ENCODE results near the gene TMIGD2.

Gene TMIGD2

GRCh38 chr19:4326215-4326836, 24.1 kb upstream of the TMIGD2 start:
- no peak for DNase-seq

GRCh38 chr19:4324228-4324627, 22.0 kb upstream of the TMIGD2 start:
- DNase-seq: no peak

- no peak for DNase-seq
Measured at GRCh38 chr19:4323692-4324091, 21.5 kb upstream of the TMIGD2 start.

GRCh38 chr19:4322942-4323665, 20.9 kb upstream of the TMIGD2 start:
- DNase-seq: no peak

- no peak for DNase-seq
Measured at GRCh38 chr19:4320419-4320818, 18.2 kb upstream of the TMIGD2 start.

- no peak for DNase-seq
Measured at GRCh38 chr19:4319067-4319718, 17.0 kb upstream of the TMIGD2 start.

- DNase-seq: no peak
Measured at GRCh38 chr19:4318460-4318859, 16.3 kb upstream of the TMIGD2 start.

GRCh38 chr19:4316956-4317355, 14.8 kb upstream of the TMIGD2 start:
- no peak for DNase-seq

GRCh38 chr19:4313847-4314490, 11.8 kb upstream of the TMIGD2 start:
- DNase-seq: no peak

- peak in 2 of 3 experiments; percentile 9 to 26 for DNase-seq
Measured at GRCh38 chr19:4310247-4311121, 8.3 kb upstream of the TMIGD2 start.

- DNase-seq: no peak
Measured at GRCh38 chr19:4305659-4306058, 3.5 kb upstream of the TMIGD2 start.

- DNase-seq: no peak
Measured at GRCh38 chr19:4305257-4305612, 3.0 kb upstream of the TMIGD2 start.

- DNase-seq: peak; percentile 70 to 86 (median 85)
Measured at GRCh38 chr19:4304538-4305256, 2.5 kb upstream of the TMIGD2 start, which contains the start of gene FSD1. TSS of gene FSD1 (plus strand) at chr19:4304598. CDS start at chr19:4304747, 149 bp downstream.

GRCh38 chr19:4303819-4304537, 1.8 kb upstream of the TMIGD2 start:
- no peak for DNase-seq

- DNase-seq: no peak
Measured at GRCh38 chr19:4301590-4302242, 473 bp downstream of the TMIGD2 start.

GRCh38 chr19:4300589-4300988, 1.6 kb downstream of the TMIGD2 start:
- DNase-seq: no peak

- DNase-seq: no peak
Measured at GRCh38 chr19:4298810-4299550, 3.2 kb downstream of the TMIGD2 start.

- DNase-seq: no peak
Measured at GRCh38 chr19:4297901-4298809, 4.0 kb downstream of the TMIGD2 start.

Data from NCI-H1417 (cell line).